PC-9 (cell line): ENCODE results near the gene ZFR.

Experiments
- CTCF ChIP-seq: fragments of 200-600 bp; sonication (generic); conservative IDR thresholded peaks from 2 replicates; pipeline ENCODE4 v1.6.1; 2017; ENCODE audit warnings: mixed run types, antibody characterized with exemption, mild to moderate bottlenecking, moderate library complexity
- EZH2 ChIP-seq: fragments of 200-600 bp; sonication (generic); IDR thresholded peaks from 2 replicates; pipeline ENCODE4 v1.8.0; 2017; ENCODE audit warnings: antibody characterized with exemption, low read depth

GRCh38 chr5:32421075-32421474 is 23.5 kb downstream of the ZFR start:
- TF ChIP-seq CTCF, result no peak
- no peak for TF ChIP-seq EZH2
